ENCODE measurements around the gene RAD51D.

RAD51D gene

DNA sequence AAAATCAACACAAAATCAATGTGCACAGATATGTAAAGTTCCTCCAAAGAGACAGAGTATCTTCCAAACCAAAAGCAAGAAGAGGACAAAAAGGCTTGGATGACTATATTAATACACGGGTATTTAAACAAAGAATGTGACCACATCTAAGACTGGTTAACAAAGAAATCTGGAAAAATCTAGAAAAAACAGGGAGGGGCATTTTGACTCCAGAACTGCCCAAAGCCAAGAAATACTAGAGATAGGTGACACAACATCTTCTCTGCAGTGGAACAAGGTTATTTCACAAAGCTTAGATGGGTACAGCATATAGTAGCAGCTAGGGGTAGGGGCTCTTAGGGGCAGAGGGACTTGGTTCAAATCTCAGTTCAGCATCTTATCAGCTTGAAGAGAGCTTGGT lies 66.5 kb downstream of the RAD51D start:
- no peak for TF ChIP-seq OSR1 (CRISPR knock-in tag; IDR thresholded peaks at IDR 0.05)
- TF ChIP-seq SNAI2 (CRISPR knock-in tag; IDR thresholded peaks at IDR 0.05) = no peak
- TF ChIP-seq ZC3H10 (CRISPR knock-in tag; IDR thresholded peaks at IDR 0.05) = no peak
- no peak for TF ChIP-seq ARNTL (CRISPR knock-in tag; IDR thresholded peaks at IDR 0.05; ENCODE audit: borderline replicate concordance, low read depth)
- no peak for TF ChIP-seq GLIS3 (CRISPR knock-in tag; IDR thresholded peaks at IDR 0.05)
- TF ChIP-seq BACH2 (CRISPR knock-in tag; IDR thresholded peaks at IDR 0.05; ENCODE audit: borderline replicate concordance) = no peak
- TF ChIP-seq CSDC2 (CRISPR knock-in tag; IDR thresholded peaks at IDR 0.05) = no peak
- TF ChIP-seq, protein P1, sequence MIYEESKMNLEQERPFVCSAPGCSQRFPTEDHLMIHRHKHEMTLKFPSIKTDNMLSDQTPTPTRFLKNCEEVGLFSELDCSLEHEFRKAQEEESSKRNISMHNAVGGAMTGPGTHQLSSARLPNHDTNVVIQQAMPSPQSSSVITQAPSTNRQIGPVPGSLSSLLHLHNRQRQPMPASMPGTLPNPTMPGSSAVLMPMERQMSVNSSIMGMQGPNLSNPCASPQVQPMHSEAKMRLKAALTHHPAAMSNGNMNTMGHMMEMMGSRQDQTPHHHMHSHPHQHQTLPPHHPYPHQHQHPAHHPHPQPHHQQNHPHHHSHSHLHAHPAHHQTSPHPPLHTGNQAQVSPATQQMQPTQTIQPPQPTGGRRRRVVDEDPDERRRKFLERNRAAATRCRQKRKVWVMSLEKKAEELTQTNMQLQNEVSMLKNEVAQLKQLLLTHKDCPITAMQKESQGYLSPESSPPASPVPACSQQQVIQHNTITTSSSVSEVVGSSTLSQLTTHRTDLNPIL (CRISPR knock-in tag; IDR thresholded peaks at IDR 0.05; ENCODE audit: low read depth) = no peak
- TF ChIP-seq, protein P2, sequence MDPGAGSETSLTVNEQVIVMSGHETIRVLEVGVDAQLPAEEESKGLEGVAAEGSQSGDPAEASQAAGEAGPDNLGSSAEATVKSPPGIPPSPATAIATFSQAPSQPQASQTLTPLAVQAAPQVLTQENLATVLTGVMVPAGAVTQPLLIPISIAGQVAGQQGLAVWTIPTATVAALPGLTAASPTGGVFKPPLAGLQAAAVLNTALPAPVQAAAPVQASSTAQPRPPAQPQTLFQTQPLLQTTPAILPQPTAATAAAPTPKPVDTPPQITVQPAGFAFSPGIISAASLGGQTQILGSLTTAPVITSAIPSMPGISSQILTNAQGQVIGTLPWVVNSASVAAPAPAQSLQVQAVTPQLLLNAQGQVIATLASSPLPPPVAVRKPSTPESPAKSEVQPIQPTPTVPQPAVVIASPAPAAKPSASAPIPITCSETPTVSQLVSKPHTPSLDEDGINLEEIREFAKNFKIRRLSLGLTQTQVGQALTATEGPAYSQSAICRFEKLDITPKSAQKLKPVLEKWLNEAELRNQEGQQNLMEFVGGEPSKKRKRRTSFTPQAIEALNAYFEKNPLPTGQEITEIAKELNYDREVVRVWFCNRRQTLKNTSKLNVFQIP (CRISPR knock-in tag; IDR thresholded peaks at IDR 0.05; ENCODE audit: borderline replicate concordance, low read depth) = no peak
- TF ChIP-seq RARB (CRISPR knock-in tag; IDR thresholded peaks at IDR 0.05) = no peak
- no peak for TF ChIP-seq ZFP30 (CRISPR knock-in tag; IDR thresholded peaks at IDR 0.05)
- no peak for TF ChIP-seq ESRRG (CRISPR knock-in tag; IDR thresholded peaks at IDR 0.05)
- TF ChIP-seq PPARA (CRISPR knock-in tag; IDR thresholded peaks at IDR 0.05; ENCODE audit: borderline replicate concordance) = no peak
- TF ChIP-seq ZNF70 (CRISPR knock-in tag; IDR thresholded peaks at IDR 0.05) = no peak
- TF ChIP-seq ZNF8 (CRISPR knock-in tag; IDR thresholded peaks at IDR 0.05) = no peak
- no peak for TF ChIP-seq ZFP3 (CRISPR knock-in tag; IDR thresholded peaks at IDR 0.05)
- TF ChIP-seq ZNF565 (CRISPR knock-in tag; conservative IDR thresholded peaks at IDR 0.05; ENCODE audit: low read depth) = no peak
- no peak for TF ChIP-seq TCF4 (CRISPR knock-in tag; IDR thresholded peaks at IDR 0.05; ENCODE audit: borderline replicate concordance)
- ATAC-seq = no peak

DNA sequence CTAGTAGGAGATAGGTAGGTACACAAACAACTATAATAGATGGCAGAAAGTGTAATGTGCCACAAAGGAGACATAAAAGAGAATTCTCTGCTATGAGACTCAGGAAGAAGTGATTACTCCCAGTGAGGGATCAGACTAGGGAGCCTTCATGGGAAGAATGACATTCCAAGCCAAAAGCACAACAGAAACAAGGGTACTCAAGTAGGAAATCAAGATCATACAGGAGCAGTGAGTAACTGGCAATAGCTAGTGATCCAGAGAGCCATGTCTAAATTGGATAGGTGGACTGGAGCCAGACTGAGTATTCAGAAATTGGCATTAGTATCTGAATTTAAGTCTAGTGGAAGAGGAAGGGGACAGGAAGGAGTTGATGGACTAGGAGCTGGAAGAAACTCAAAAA lies 66.9 kb downstream of the RAD51D start:
- TF ChIP-seq ISL1 (CRISPR knock-in tag; IDR thresholded peaks at IDR 0.05) (no peak), PPARA (CRISPR knock-in tag; IDR thresholded peaks at IDR 0.05; ENCODE audit: borderline replicate concordance) (no peak), ZNF565 (CRISPR knock-in tag; conservative IDR thresholded peaks at IDR 0.05; ENCODE audit: low read depth) (no peak), GLIS3 (CRISPR knock-in tag; IDR thresholded peaks at IDR 0.05) (no peak), ZNF70 (CRISPR knock-in tag; IDR thresholded peaks at IDR 0.05) (no peak), ZC3H10 (CRISPR knock-in tag; IDR thresholded peaks at IDR 0.05) (no peak), OSR1 (CRISPR knock-in tag; IDR thresholded peaks at IDR 0.05) (no peak), TOX (CRISPR knock-in tag; IDR thresholded peaks at IDR 0.05; ENCODE audit: borderline replicate concordance) (no peak), SNAI2 (CRISPR knock-in tag; IDR thresholded peaks at IDR 0.05) (no peak), ARNTL (CRISPR knock-in tag; IDR thresholded peaks at IDR 0.05; ENCODE audit: borderline replicate concordance, low read depth) (no peak), RARB (CRISPR knock-in tag; IDR thresholded peaks at IDR 0.05) (no peak), CSDC2 (CRISPR knock-in tag; IDR thresholded peaks at IDR 0.05) (no peak), BACH2 (CRISPR knock-in tag; IDR thresholded peaks at IDR 0.05; ENCODE audit: borderline replicate concordance) (no peak), ZFP3 (CRISPR knock-in tag; IDR thresholded peaks at IDR 0.05) (no peak), TCF4 (CRISPR knock-in tag; IDR thresholded peaks at IDR 0.05; ENCODE audit: borderline replicate concordance) (no peak)
- TF ChIP-seq, protein P2 (CRISPR knock-in tag; IDR thresholded peaks at IDR 0.05; ENCODE audit: borderline replicate concordance, low read depth) = no peak
- TF ChIP-seq, protein P3, sequence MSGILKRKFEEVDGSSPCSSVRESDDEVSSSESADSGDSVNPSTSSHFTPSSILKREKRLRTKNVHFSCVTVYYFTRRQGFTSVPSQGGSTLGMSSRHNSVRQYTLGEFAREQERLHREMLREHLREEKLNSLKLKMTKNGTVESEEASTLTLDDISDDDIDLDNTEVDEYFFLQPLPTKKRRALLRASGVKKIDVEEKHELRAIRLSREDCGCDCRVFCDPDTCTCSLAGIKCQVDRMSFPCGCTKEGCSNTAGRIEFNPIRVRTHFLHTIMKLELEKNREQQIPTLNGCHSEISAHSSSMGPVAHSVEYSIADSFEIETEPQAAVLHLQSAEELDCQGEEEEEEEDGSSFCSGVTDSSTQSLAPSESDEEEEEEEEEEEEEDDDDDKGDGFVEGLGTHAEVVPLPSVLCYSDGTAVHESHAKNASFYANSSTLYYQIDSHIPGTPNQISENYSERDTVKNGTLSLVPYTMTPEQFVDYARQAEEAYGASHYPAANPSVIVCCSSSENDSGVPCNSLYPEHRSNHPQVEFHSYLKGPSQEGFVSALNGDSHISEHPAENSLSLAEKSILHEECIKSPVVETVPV (CRISPR knock-in tag; IDR thresholded peaks at IDR 0.05) = no peak
- TF ChIP-seq, protein P4, sequence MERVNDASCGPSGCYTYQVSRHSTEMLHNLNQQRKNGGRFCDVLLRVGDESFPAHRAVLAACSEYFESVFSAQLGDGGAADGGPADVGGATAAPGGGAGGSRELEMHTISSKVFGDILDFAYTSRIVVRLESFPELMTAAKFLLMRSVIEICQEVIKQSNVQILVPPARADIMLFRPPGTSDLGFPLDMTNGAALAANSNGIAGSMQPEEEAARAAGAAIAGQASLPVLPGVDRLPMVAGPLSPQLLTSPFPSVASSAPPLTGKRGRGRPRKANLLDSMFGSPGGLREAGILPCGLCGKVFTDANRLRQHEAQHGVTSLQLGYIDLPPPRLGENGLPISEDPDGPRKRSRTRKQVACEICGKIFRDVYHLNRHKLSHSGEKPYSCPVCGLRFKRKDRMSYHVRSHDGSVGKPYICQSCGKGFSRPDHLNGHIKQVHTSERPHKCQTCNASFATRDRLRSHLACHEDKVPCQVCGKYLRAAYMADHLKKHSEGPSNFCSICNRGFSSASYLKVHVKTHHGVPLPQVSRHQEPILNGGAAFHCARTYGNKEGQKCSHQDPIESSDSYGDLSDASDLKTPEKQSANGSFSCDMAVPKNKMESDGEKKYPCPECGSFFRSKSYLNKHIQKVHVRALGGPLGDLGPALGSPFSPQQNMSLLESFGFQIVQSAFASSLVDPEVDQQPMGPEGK (CRISPR knock-in tag; IDR thresholded peaks at IDR 0.05; ENCODE audit: borderline replicate concordance) = no peak
- TF ChIP-seq, protein P1 (CRISPR knock-in tag; IDR thresholded peaks at IDR 0.05; ENCODE audit: low read depth) = no peak
- ATAC-seq = no peak
